OCI-LY3 (cell line): ENCODE data around the gene MAGEB3.
"Not testable (repeated sequence)": the region's sequence is repeated elsewhere in the genome, so short reads cannot be mapped to it uniquely, and the experiment has no call there.

Experiments used
- H2AFZ ChIP-seq: fragments of 200-600, 300-600 bp; shearing (Covaris generic); 2 replicates; pipeline ENCODE4 v1.6.0; 2014; ENCODE audit warnings: antibody characterized with exemption, low read depth, low read length
- H3K27ac ChIP-seq: fragments of 200-600, 300-600 bp; sonication (generic); 2 replicates; pipeline ENCODE4 v1.5.1; 2014; ENCODE audit warnings: mild to moderate bottlenecking, low read length, moderate library complexity, mixed read lengths
- H3K27me3 ChIP-seq: fragments of 200-600, 300-600 bp; sonication (generic); 2 replicates; pipeline ENCODE4 v1.6.1; 2014; ENCODE audit warnings: low read depth, low read length, mixed read lengths
- H3K36me3 ChIP-seq: fragments of 200-600, 300-600 bp; sonication (generic); replicated peaks from 2 replicates; pipeline ENCODE3; 2014; ENCODE audit warnings: low read depth, low read length, mixed read lengths
- H3K4me1 ChIP-seq: fragments of 300-600, 200-600 bp; sonication (generic); 2 replicates; pipeline ENCODE4 v1.6.1; 2014; ENCODE audit warnings: low read length, mixed read lengths
- H3K4me2 ChIP-seq: fragments of 200-600, 300-600 bp; sonication (generic); 2 replicates; pipeline ENCODE4 v1.6.1; 2014; ENCODE audit warnings: low read length, mixed read lengths
- H3K4me3 ChIP-seq: fragments of 300-600, 200-600 bp; sonication (generic); 2 replicates; pipeline ENCODE4 v1.5.1; 2014; ENCODE audit warnings: antibody characterized with exemption, mild to moderate bottlenecking, low read length, moderate library complexity
- H3K79me2 ChIP-seq: fragments of 300-600, 200-600 bp; shearing (Covaris generic); 2 replicates; pipeline ENCODE4 v1.6.1; 2014; ENCODE audit warnings: mild to moderate bottlenecking, low read length, mixed read lengths
- H3K9ac ChIP-seq: fragments of 300-600, 200-600 bp; shearing (Covaris generic); 2 replicates; pipeline ENCODE4 v1.6.0; 2014; ENCODE audit warnings: mild to moderate bottlenecking, low read length, moderate library complexity
- H3K9me3 ChIP-seq: fragments of 200-600, 300-600 bp; shearing (Covaris generic); 2 replicates; pipeline ENCODE4 v1.6.1; 2014; ENCODE audit warnings: low read length, mixed read lengths; ENCODE audit not compliant: insufficient read depth
- H4K20me1 ChIP-seq: fragments of 200-600, 300-600 bp; sonication (generic); 2 replicates; pipeline ENCODE4 v1.6.1; 2016; ENCODE audit warnings: low read length, mixed read lengths; ENCODE audit not compliant: insufficient read depth
- EZH2phosphoT487 ChIP-seq: fragments of 200-600 bp; shearing (Covaris generic); IDR thresholded peaks from 2 replicates; pipeline ENCODE4 v1.6.1; 2018; ENCODE audit warnings: antibody characterized with exemption, mixed run types, low read depth
- TF ChIP-seq, protein P1 (sequence below): fragments of 200-600, 300-600 bp; sonication (generic); IDR thresholded peaks from 2 replicates; pipeline ENCODE4 v1.5.1; 2014; ENCODE audit warnings: antibody characterized with exemption, low read length, low read depth

The MAGEB3 gene, protein sequence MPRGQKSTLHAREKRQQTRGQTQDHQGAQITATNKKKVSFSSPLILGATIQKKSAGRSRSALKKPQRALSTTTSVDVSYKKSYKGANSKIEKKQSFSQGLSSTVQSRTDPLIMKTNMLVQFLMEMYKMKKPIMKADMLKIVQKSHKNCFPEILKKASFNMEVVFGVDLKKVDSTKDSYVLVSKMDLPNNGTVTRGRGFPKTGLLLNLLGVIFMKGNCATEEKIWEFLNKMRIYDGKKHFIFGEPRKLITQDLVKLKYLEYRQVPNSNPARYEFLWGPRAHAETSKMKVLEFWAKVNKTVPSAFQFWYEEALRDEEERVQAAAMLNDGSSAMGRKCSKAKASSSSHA

DNA sequence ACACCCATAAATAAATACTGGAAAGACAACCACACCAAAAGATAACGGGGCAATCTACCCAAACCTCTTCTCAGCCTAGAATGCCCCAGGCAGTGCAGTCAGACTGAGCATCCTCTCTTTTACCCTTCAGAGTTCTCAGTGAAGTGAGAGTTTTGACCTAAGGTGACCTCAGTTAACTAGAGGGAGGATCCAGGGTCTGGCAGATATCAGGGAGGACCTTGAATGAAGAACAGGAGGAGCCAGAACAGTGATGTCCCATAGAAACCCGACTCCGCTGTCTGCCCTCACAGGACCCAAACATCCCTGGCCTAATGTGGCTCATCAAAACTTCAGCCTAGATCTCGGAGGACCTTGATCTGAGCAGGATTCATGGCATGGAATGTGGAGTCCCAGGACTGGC lies at the start of gene MAGEB3:
MAGEB3 (plus strand) TSS at position 263 of the 400 bp plus-strand sequence. CDS start 5,268 bp downstream, outside the sequence.
- Histone ChIP-seq H3K36me3 (no peaks in the 10 kb centered on the region), H4K20me1 (no peaks in the 10 kb centered on the region), H3K27ac (no peak within 1 kb of the TSS), H3K9ac (no peak within 1 kb of the TSS), H3K9me3 (no peaks in the 10 kb centered on the region), H3K79me2 (no peaks in the 10 kb centered on the region), H3K4me2 (no peak within 1 kb of the TSS), H3K4me1 (no peaks in the 10 kb centered on the region; the same call in 1 of the 2 replicates), H2AFZ (no peak within 1 kb of the TSS), H3K27me3 (no peaks in the 10 kb centered on the region), H3K4me3 (no peak within 1 kb of the TSS)
- no peak for TF ChIP-seq EZH2phosphoT487
- TF ChIP-seq, protein P1, sequence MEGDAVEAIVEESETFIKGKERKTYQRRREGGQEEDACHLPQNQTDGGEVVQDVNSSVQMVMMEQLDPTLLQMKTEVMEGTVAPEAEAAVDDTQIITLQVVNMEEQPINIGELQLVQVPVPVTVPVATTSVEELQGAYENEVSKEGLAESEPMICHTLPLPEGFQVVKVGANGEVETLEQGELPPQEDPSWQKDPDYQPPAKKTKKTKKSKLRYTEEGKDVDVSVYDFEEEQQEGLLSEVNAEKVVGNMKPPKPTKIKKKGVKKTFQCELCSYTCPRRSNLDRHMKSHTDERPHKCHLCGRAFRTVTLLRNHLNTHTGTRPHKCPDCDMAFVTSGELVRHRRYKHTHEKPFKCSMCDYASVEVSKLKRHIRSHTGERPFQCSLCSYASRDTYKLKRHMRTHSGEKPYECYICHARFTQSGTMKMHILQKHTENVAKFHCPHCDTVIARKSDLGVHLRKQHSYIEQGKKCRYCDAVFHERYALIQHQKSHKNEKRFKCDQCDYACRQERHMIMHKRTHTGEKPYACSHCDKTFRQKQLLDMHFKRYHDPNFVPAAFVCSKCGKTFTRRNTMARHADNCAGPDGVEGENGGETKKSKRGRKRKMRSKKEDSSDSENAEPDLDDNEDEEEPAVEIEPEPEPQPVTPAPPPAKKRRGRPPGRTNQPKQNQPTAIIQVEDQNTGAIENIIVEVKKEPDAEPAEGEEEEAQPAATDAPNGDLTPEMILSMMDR: no peak

DNA sequence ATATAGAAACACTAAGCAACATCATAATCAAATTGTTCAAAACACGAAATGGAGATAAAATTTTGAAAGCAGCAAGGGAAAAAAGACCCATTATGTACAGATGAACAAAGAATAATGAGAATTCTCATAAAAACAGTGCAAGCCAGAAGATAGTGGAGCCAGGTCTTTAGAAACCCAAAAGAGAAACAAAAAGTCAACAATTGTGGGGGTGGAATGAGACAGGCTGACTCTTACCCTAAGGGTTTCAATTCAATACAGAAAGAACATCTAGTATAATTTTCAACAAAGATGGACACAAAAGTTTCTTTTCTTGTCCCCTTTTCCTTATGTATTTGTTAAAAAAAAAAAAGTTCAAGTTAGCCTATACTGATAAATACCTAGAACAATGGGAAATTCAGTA lies 49.1 kb upstream of the MAGEB3 start:
- Histone ChIP-seq H2AFZ (no peak overlapping the region), H3K4me2 (no peak overlapping the region), H3K27me3 (no peaks in the 10 kb centered on the region), H3K9me3 (no peaks in the 10 kb centered on the region), H4K20me1 (no peaks in the 10 kb centered on the region), H3K4me1 (no peaks in the 10 kb centered on the region), H3K4me3 (no peak overlapping the region), H3K79me2 (no peaks in the 10 kb centered on the region), H3K27ac (no peak overlapping the region), H3K9ac (no peak overlapping the region), H3K36me3 (no peaks in the 10 kb centered on the region)
- TF ChIP-seq, protein P1: no peak
- TF ChIP-seq EZH2phosphoT487: no peak

DNA sequence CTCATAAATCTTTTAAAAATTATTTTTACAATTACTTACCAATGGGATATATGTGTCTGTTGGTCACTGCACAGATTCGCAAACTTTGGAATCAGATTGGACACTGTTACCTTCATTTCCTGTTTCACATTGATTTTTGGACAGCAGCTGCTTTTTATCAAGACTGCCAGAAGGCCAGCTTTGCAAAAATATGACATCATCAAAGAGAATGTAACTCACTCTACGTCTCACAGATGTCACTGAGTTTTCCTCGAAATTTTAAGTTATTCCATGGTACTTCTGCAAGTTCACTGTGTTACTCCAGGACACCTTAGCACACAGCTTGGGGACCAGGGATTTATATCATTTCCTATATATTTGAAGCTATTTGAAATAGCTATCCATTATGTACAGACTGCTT lies 46.9 kb upstream of the MAGEB3 start:
- no peak overlapping the region for H3K27ac ChIP-seq
- H3K4me1 ChIP-seq: no peaks in the 10 kb centered on the region
- H3K9ac ChIP-seq: no peak overlapping the region
- no peak overlapping the region for H2AFZ ChIP-seq
- H3K4me3 ChIP-seq: no peak overlapping the region
- H3K9me3 ChIP-seq: no peaks in the 10 kb centered on the region
- H3K79me2 ChIP-seq: no peaks in the 10 kb centered on the region
- no peaks in the 10 kb centered on the region for H3K36me3 ChIP-seq
- no peak overlapping the region for H3K4me2 ChIP-seq
- TF ChIP-seq EZH2phosphoT487: no peak
- TF ChIP-seq, protein P1: no peak
- no peaks in the 10 kb centered on the region for H4K20me1 ChIP-seq
- no peaks in the 10 kb centered on the region for H3K27me3 ChIP-seq

DNA sequence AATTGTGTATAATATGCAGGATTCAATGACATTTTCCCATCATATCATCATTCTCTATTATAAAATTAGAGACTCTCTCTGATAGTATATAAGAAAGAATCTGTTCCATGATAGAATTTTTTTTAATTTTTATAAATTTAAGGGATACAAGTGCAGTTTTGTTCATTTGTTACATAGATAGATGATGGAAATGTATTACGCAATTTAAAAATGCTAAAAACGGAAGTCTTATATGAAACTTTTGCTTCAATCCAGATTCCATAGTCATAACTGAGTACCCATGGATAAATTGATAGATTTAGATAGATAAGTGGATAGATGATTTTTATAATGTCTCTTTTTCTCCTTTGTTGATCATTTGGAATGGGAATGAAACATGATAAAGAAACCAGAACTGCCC lies 40.0 kb upstream of the MAGEB3 start:
- Histone ChIP-seq H4K20me1 (no peaks in the 10 kb centered on the region), H3K79me2 (no peaks in the 10 kb centered on the region), H3K4me2 (no peak overlapping the region), H3K27me3 (no peaks in the 10 kb centered on the region), H3K36me3 (no peaks in the 10 kb centered on the region), H2AFZ (no peak overlapping the region), H3K27ac (no peak overlapping the region), H3K4me1 (no peaks in the 10 kb centered on the region), H3K9ac (no peak overlapping the region), H3K4me3 (no peak overlapping the region), H3K9me3 (no peaks in the 10 kb centered on the region)
- TF ChIP-seq, protein P1: no peak
- TF ChIP-seq EZH2phosphoT487: no peak

DNA sequence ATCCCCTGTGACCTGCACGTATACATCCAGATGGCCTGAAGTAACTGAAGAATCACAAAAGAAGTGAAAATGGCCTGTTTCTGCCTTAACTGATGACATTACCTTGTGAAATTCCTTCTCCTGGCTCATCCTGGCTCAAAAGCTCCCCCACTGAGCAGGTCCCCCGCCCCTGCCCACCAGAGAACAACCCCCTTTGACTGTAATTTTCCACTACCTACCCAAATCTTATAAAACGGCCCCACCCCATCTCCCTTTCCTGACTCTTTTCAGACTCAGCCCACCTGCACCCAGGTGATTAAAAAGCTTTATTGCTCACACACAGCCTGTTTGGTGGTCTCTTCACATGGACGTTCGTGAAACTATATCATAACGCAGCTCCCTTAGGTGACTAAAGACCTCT lies 36.5 kb upstream of the MAGEB3 start:
- H3K4me3 ChIP-seq, H3K79me2 ChIP-seq, H2AFZ ChIP-seq, H3K4me2 ChIP-seq, H4K20me1 ChIP-seq, H3K9ac ChIP-seq, H3K27me3 ChIP-seq, H3K4me1 ChIP-seq, H3K9me3 ChIP-seq, H3K36me3 ChIP-seq, H3K27ac ChIP-seq: not testable (repeated sequence)
